H9 (cell line): ENCODE measurements around the gene ZNF839. TPM values are rescaled to one million over a fixed set of nuclear protein-coding genes. Genes with fewer than 3 reads are reported as not detected.
A peak's percentile ranks its signal among the peaks of the same experiment; 100 is the strongest.

Source experiments
- DNase-seq: peaks from one replicate; pipeline ENCODE4 v3.0.0-alpha.2; 2017
- H2AFZ ChIP-seq: one replicate; pipeline ENCODE4 v1.6.1; 2013; ENCODE audit warnings: mild to moderate bottlenecking, low read length, control low read depth, moderate library complexity
- H2AK5ac ChIP-seq: 2 replicates; pipeline ENCODE4 v1.6.1; 2013; ENCODE audit warnings: low read length, control low read depth, mixed read lengths; ENCODE audit not compliant: insufficient read length
- H2BK120ac ChIP-seq: one replicate; pipeline ENCODE4 v1.6.1; 2013; ENCODE audit warnings: low read depth, mild to moderate bottlenecking, low read length, control low read depth, inconsistent platforms; ENCODE audit not compliant: poor library complexity, severe bottlenecking
- H2BK12ac ChIP-seq: 2 replicates; pipeline ENCODE4 v1.6.1; 2013; ENCODE audit warnings: low read length, control low read depth, mixed read lengths, low read depth; ENCODE audit not compliant: insufficient read length
- H2BK15ac ChIP-seq: 2 replicates; pipeline ENCODE4 v1.6.1; 2013; ENCODE audit warnings: low read depth, low read length, control low read depth
- H2BK20ac ChIP-seq: one replicate; pipeline ENCODE4 v1.6.1; 2013; ENCODE audit warnings: low read depth, mild to moderate bottlenecking, low read length, control low read depth, inconsistent platforms; ENCODE audit not compliant: poor library complexity, severe bottlenecking
- H2BK5ac ChIP-seq: 2 replicates; pipeline ENCODE4 v1.6.1; 2013; ENCODE audit warnings: low read length, control low read depth, mixed read lengths; ENCODE audit not compliant: insufficient read length
- H3K14ac ChIP-seq: 2 replicates; pipeline ENCODE4 v1.6.1; 2013; ENCODE audit warnings: low read length, control low read depth; ENCODE audit not compliant: insufficient read depth
- H3K18ac ChIP-seq: 2 replicates; pipeline ENCODE4 v1.6.1; 2013; ENCODE audit warnings: low read depth, mild to moderate bottlenecking, mixed read lengths, low read length, control low read depth; ENCODE audit not compliant: insufficient read length
- H3K23ac ChIP-seq: 2 replicates; pipeline ENCODE4 v1.6.1; 2013; ENCODE audit warnings: low read length, control low read depth, mixed read lengths, low read depth; ENCODE audit not compliant: insufficient read length
- H3K23me2 ChIP-seq: 2 replicates; pipeline ENCODE4 v1.6.1; 2013; ENCODE audit warnings: low read depth, mild to moderate bottlenecking, mixed read lengths, low read length, control low read depth; ENCODE audit not compliant: insufficient read length, poor library complexity, severe bottlenecking
- H3K27ac ChIP-seq: 2 replicates; pipeline ENCODE4 v1.5.1; 2013; ENCODE audit warnings: low read length, control low read depth, mixed read lengths, low read depth; ENCODE audit not compliant: insufficient read length
- H3K27me3 ChIP-seq: 2 replicates; pipeline ENCODE4 v1.6.1; 2013; ENCODE audit warnings: low read length, control low read depth, inconsistent platforms; ENCODE audit not compliant: insufficient read depth
- H3K4ac ChIP-seq: 2 replicates; pipeline ENCODE4 v1.6.1; 2013; ENCODE audit warnings: low read depth, mild to moderate bottlenecking, control low read depth, inconsistent platforms, low read length, moderate library complexity
- H3K4me1 ChIP-seq: 2 replicates; pipeline ENCODE4 v1.6.1; 2013; ENCODE audit warnings: low read length, control low read depth, inconsistent platforms; ENCODE audit not compliant: insufficient read depth
- H3K4me2 ChIP-seq: 2 replicates; pipeline ENCODE4 v1.6.1; 2013; ENCODE audit warnings: low read length, control low read depth, mixed read lengths; ENCODE audit not compliant: insufficient read length, insufficient read depth
- H3K56ac ChIP-seq: 2 replicates; pipeline ENCODE4 v1.6.1; 2013; ENCODE audit warnings: low read depth, mild to moderate bottlenecking, mixed read lengths, low read length, control low read depth; ENCODE audit not compliant: insufficient read length
- H3K79me1 ChIP-seq: 2 replicates; pipeline ENCODE4 v1.6.1; 2013; ENCODE audit warnings: low read depth, mild to moderate bottlenecking, moderate library complexity, low read length, control low read depth, inconsistent platforms; ENCODE audit not compliant: insufficient read depth, poor library complexity, severe bottlenecking
- H3K79me2 ChIP-seq: 2 replicates; pipeline ENCODE4 v1.6.1; 2013; ENCODE audit warnings: low read length, control low read depth, inconsistent platforms; ENCODE audit not compliant: insufficient read depth
- H3K9ac ChIP-seq: 2 replicates; pipeline ENCODE4 v1.6.1; 2013; ENCODE audit warnings: low read length, control low read depth, mixed read lengths; ENCODE audit not compliant: insufficient read length; ENCODE audit errors: extremely low read depth
- H3K9me3 ChIP-seq: one replicate; pipeline ENCODE4 v1.6.1; 2013; ENCODE audit warnings: low read depth, low read length, inconsistent platforms; ENCODE audit not compliant: control insufficient read depth
- H3T11ph ChIP-seq: one replicate; pipeline ENCODE4 v1.6.1; 2013; ENCODE audit warnings: mild to moderate bottlenecking, low read length, control low read depth, inconsistent platforms
- H4K20me1 ChIP-seq: one replicate; pipeline ENCODE4 v1.6.1; 2013; ENCODE audit not compliant: control insufficient read depth, insufficient read length, insufficient read depth
- H4K5ac ChIP-seq: 2 replicates; pipeline ENCODE4 v1.6.1; 2013; ENCODE audit warnings: low read depth, mild to moderate bottlenecking, mixed read lengths, low read length, control low read depth; ENCODE audit not compliant: insufficient read length
- H4K8ac ChIP-seq: replicated peaks from 2 replicates; pipeline ENCODE4 v1.6.1; 2013; ENCODE audit warnings: low read length, control low read depth, mixed read lengths, low read depth; ENCODE audit not compliant: insufficient read length
- H4K91ac ChIP-seq: 2 replicates; pipeline ENCODE4 v1.6.1; 2013; ENCODE audit warnings: low read depth, mild to moderate bottlenecking, moderate library complexity, mixed read lengths, low read length, control low read depth; ENCODE audit not compliant: insufficient read length
- H3K27ac Mint-ChIP-seq, 3 experiments: 2 replicates in 2 of 3; 3 replicates in 1 of 3; pipeline ENCODE4 v1.8.0; 2020 to 2021; ENCODE audit warnings: mixed read lengths in 3 of 3, mild to moderate bottlenecking in 1 of 3, moderate library complexity in 1 of 3
- H3K27me3 Mint-ChIP-seq: 2 replicates; pipeline ENCODE4 v1.8.0; 2021; ENCODE audit warnings: low read depth, mild to moderate bottlenecking, moderate library complexity, mixed read lengths
- H3K36me3 Mint-ChIP-seq, 3 experiments: 2 replicates in 2 of 3; 3 replicates in 1 of 3; pipeline ENCODE4 v1.8.0; 2020 to 2021; ENCODE audit warnings: low read depth in 3 of 3, mixed read lengths in 3 of 3; ENCODE audit not compliant: insufficient read depth in 1 of 3
- H3K4me1 Mint-ChIP-seq, 2 experiments: 2 replicates each; pipeline ENCODE4 v1.8.0; 2020; ENCODE audit warnings: mixed read lengths in 2 of 2
- H3K4me3 Mint-ChIP-seq, 2 experiments: 2 replicates in 1 of 2; 3 replicates in 1 of 2; pipeline ENCODE4 v1.8.0; 2020 to 2021; ENCODE audit warnings: mild to moderate bottlenecking in 2 of 2, mixed read lengths in 2 of 2, moderate library complexity in 1 of 2
- H3K9me3 Mint-ChIP-seq, 2 experiments: 2 replicates in 1 of 2; 3 replicates in 1 of 2; pipeline ENCODE4 v1.8.0; 2020; ENCODE audit warnings: mild to moderate bottlenecking in 2 of 2, mixed read lengths in 2 of 2, moderate library complexity in 1 of 2
- WGBS: extraction: QIAGEN DNeasy Blood & Tissue Kit; methylation state at CpG from one replicate; pipeline ENCODE4 v1.1.7; 2013; ENCODE audit warnings: missing lambda C conversion rate, low lambda C conversion rate, mixed read lengths; ENCODE audit not compliant: insufficient read length; ENCODE audit errors: extremely low coverage; 5-methylcytosine and 5-hydroxymethylcytosine counted together
- total RNA-seq: library from RNA; stranded (reverse); gene quantifications from 2 replicates; pipeline ENCODE4 v1.2.1, GENCODE V29; 2021
- TF ChIP-seq, protein P1 (sequence below): fragments of 200-600 bp; sonication (generic); conservative IDR thresholded peaks from 3 replicates; pipeline ENCODE4 v1.8.0; 2021; ENCODE audit warnings: antibody characterized with exemption, mild to moderate bottlenecking

The ZNF839 gene
- total RNA-seq, 1 experiment from 2014 or later, result 9.4 TPM

DNA sequence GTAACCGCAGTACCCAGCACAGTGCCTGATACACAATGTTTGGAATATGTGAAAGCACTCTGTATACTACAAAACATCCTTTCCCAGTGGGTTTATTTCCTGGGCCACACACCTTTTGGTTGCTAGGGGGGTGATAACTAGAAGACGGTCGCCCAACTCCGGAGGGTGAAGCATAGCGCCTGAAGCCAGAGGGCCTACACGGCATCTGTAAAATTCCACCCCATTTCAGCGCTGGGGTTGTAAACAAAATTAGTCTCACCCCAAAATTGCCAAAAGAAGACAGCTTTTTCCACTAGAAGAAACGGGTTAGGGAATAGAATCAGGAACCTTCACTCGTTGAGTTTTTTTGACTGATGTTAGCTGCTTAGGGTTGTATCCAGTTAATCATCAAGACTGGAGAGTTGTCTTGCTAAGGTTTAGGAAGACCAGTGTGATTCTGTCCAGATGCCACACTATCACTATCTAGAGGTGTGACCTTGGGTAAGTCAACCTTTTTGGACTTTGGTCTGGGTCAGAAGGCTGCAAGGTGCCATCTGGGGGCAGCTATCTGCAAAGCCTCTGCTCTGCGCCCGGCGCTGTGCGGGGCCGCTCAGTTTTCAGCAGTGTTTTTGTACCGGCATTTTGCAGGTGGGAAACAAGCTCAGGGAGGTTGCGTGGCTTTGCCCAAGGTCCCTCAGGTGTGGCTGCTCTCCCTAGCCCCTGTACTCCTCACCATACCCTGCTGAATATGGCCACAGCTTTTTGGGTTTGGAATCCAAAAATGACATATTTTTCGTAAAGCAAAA, 1.3 kb downstream of the ZNF839 start:
- Histone ChIP-seq H3K27me3 (no peaks in the 10 kb centered on the region; the same call in 1 of the 2 replicates), H2BK5ac (no peak overlapping the region), H3K23ac (no peak overlapping the region), H2AK5ac (no peak overlapping the region), H3K79me1 (no peaks in the 10 kb centered on the region), H3K4me2 (peak overlapping the region; percentile 76), H3K9ac (peak overlapping the region; percentile 32), H3K56ac (no peak overlapping the region), H3K27ac (no peak overlapping the region), H3K14ac (no peak overlapping the region), H2BK12ac (no peak overlapping the region), H2BK20ac (no peak overlapping the region), H3K9me3 (no peaks in the 10 kb centered on the region), H3K79me2 (no peaks in the 10 kb centered on the region), H3T11ph (no peak overlapping the region), H4K8ac (no peak overlapping the region), H2BK120ac (no peak overlapping the region), H4K91ac (no peak overlapping the region), H4K5ac (no peak overlapping the region), H3K23me2 (peaks cover 16% of the 10 kb centered on the region), H4K20me1 (no peaks in the 10 kb centered on the region), H3K18ac (no peak overlapping the region), H2AFZ (no peak overlapping the region), H2BK15ac (no peak overlapping the region), H3K4me1 (no peaks in the 10 kb centered on the region; the same call in 1 of the 2 replicates), H3K4ac (no peak overlapping the region)
- peaks cover 35 to 36% of the 10 kb centered on the region in 2 experiments for H3K4me1 Mint-ChIP-seq
- TF ChIP-seq, protein P1, sequence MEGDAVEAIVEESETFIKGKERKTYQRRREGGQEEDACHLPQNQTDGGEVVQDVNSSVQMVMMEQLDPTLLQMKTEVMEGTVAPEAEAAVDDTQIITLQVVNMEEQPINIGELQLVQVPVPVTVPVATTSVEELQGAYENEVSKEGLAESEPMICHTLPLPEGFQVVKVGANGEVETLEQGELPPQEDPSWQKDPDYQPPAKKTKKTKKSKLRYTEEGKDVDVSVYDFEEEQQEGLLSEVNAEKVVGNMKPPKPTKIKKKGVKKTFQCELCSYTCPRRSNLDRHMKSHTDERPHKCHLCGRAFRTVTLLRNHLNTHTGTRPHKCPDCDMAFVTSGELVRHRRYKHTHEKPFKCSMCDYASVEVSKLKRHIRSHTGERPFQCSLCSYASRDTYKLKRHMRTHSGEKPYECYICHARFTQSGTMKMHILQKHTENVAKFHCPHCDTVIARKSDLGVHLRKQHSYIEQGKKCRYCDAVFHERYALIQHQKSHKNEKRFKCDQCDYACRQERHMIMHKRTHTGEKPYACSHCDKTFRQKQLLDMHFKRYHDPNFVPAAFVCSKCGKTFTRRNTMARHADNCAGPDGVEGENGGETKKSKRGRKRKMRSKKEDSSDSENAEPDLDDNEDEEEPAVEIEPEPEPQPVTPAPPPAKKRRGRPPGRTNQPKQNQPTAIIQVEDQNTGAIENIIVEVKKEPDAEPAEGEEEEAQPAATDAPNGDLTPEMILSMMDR, result no peak
- peak overlapping the region; percentile 83 to 94 for H3K4me3 Mint-ChIP-seq
- H3K27me3 Mint-ChIP-seq, result peaks cover 10% of the 10 kb centered on the region
- no CpG with 5 or more reads among the region's 17 CpGs for WGBS
- H3K27ac Mint-ChIP-seq, result no peak overlapping the region
- H3K36me3 Mint-ChIP-seq, result peaks cover 0 to 2% (median 0%) of the 10 kb centered on the region in 3 experiments; a peak in 2 of 7 replicates
- no peak for DNase-seq
- H3K9me3 Mint-ChIP-seq, result no peaks in the 10 kb centered on the region; a peak in 1 of 5 replicates
